Measurements from ENCODE around the gene THG1L. TPM values are rescaled to one million over a fixed set of nuclear protein-coding genes. Genes with fewer than 3 reads are reported as not detected.
A peak's percentile ranks its signal among the peaks of the same experiment; 100 is the strongest.

Gene THG1L
- total and polyA plus RNA-seq, 10 of the 15 experiments (the other 5 are each of a cell fraction or from before 2014, with no cell fraction given), result 24.8 to 58.0 (median 34.5) TPM

GRCh38 chr5:157731272-157732129 is at the start of gene THG1L (continued):
- TF ChIP-seq HDAC2 (IDR thresholded peaks at IDR 0.05) (no peak), BCL11A (IDR thresholded peaks at IDR 0.05; ENCODE audit: low read depth, low read length) (no peak), RBBP5 (conservative IDR thresholded peaks at IDR 0.05) (no peak), SIX5 (IDR thresholded peaks at IDR 0.05; ENCODE audit: low read depth, low read length, severe bottlenecking) (peak; percentile 50), ZNF622 (IDR thresholded peaks at IDR 0.05) (no peak), PAX5 (IDR thresholded peaks at IDR 0.05; ENCODE audit: borderline replicate concordance, low read depth, low read length) (no peak), TCF12 (IDR thresholded peaks at IDR 0.05; ENCODE audit: low read depth, low read length) (no peak), SREBF2 (IDR thresholded peaks at IDR 0.05; ENCODE audit: low read length) (no peak), SP1 (IDR thresholded peaks at IDR 0.05; ENCODE audit: low read depth, low read length) (no peak), SKIL (IDR thresholded peaks at IDR 0.05; ENCODE audit: low read depth, poor library complexity, severe bottlenecking) (no peak), CEBPB (IDR thresholded peaks at IDR 0.05; ENCODE audit: borderline replicate concordance in 1 of 2, low read depth in 2 of 2, low read length in 2 of 2) (no peak), ATF2 (IDR thresholded peaks at IDR 0.05; ENCODE audit: low read length) (no peak), ZSCAN29 (IDR thresholded peaks at IDR 0.05) (no peak), CHD1 (IDR thresholded peaks at IDR 0.05; ENCODE audit: low read depth, low read length) (no peak), IKZF1 (conservative IDR thresholded peaks at IDR 0.05) (peak; percentile 96), ETV6 (conservative IDR thresholded peaks at IDR 0.05 in 1 of 2, IDR thresholded peaks at IDR 0.05 in 1 of 2; ENCODE audit: borderline replicate concordance in 1 of 2, low read depth in 1 of 2) (no peak), CUX1 (IDR thresholded peaks at IDR 0.05; ENCODE audit: insufficient replicate concordance, low read depth, low read length) (no peak), CTCF (IDR thresholded peaks at IDR 0.05 in 2 of 3, conservative IDR thresholded peaks at IDR 0.05 in 1 of 3; ENCODE audit: control insufficient read depth in 2 of 3, extremely low read depth in 1 of 3, insufficient read depth in 1 of 3, low read depth in 3 of 3, low read length in 3 of 3) (no peak), JUND (IDR thresholded peaks at IDR 0.05; ENCODE audit: low read depth, low read length) (0 out of 2 replicates have a peak, but pooled peaks have one; percentile 9)

Measured in GM12878 (cell line).